Inferior parietal cortex (tissue), 1 donor: Measurements from ENCODE around the gene ZBTB17.
"Not testable (repeated sequence)": the region's sequence is repeated elsewhere in the genome, so short reads cannot be mapped to it uniquely, and the experiment has no call there.

Experiments
- DNase-seq: peaks from one replicate; pipeline ENCODE4 v3.0.0-alpha.2; 2016; ENCODE audit errors: extremely low spot score

The ZBTB17 gene

DNA sequence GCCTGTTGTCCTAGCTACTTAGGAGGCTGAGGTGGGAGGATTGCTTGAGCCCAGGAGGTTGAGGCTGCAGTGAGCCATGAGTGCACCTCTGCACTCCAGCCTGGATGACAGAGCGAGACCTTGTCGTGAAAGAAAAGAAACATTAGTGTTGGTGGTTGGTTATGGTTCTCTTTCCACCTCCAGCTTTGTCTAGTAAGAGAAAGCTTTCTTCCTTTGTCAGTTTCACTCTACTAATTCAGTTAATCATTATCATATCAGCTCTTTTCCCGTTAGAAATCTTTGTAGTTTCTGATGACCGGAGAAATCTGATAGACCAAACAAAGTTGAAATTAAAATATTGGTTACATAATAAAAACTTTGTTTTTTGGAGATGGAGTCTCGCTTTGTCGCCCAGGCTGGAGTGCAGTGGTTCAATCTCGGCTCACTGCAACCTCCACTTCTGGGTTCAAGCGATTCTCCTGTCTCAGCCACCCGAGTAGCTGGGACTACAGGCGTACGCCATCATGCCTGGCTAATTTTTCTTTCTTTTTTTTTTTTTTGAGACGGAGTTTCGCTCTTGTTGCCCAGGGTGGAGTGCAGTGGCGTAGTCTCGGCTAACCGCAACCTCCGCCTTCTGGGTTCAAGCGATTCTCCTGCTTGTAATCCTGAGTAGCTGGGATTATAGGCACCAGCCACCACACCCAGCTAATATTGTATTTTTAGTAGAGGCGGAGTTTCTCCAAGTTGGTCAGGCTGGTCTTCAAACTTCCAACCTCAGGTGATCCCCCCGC, 78.9 kb downstream of the ZBTB17 start:
- DNase-seq = not testable (repeated sequence)

DNA sequence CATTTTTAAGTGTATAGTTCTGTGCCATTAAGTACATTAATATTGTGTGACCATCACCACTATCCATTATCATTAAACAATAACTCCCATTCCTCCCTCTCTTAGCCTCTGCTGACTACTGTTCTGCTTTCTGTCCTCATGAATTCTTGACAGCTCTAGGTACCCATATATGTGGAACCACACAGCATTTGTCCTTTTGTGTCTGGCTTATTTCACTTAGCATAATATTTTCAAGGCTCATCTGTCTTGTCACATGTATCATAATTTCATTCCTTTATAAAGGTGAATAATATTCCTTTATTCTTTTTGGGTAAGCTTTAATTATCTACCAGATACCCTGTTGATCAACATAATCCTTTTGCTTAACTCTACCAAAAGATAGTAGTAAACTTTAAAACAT, 80.7 kb downstream of the ZBTB17 start:
- DNase-seq = no peak

DNA sequence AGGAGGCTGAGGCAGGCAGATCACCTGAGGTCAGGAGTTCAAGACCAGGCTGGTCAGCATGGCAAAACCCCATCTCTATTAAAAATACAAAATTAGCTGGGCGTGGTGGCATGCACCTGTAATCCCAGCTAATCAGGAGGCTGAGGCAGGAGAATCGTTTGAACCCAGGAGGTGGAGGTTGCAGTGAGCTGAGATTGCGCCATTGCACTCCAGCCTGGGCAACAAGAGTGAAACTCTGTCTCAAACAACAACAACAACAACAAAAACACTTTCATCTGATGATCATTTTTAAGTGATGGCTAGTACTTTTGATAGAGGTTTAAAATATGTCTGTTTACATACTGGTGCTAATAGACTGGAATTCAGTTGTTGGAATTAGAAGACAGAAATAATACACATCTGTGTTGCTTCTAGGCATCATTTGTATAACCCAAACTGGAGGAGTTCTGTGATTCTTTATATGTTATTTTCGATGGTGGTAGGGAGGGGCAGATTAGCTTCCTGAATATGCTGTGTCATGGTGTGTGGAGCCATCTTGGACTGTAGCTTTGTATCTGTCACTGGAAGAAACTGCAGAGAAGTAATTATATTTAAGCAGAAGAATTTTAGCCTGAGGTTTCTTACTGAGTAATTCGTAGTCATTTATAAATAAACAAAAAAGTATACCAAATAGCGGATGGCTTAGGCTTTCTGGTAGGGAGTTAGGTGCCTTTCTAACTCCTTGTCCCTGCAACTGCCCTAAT, 82.9 kb downstream of the ZBTB17 start:
- DNase-seq = peak; percentile 36
